NCI-H748 treated with DMSO at 0.1 percent for 48 hours (cell line): ENCODE measurements around the gene ASB2.

Experiments used
- DNase-seq: peaks from one replicate; lab custom pipeline; 2025; lab: John Stamatoyannopoulos, UW

ASB2 gene

GRCh38 chr14:93946541-93947090 is 29.8 kb downstream of the ASB2 start:
- no peak for DNase-seq

GRCh38 chr14:93946104-93946503 is 30.3 kb downstream of the ASB2 start:
- no peak for DNase-seq

GRCh38 chr14:93945070-93945399 is 31.3 kb downstream of the ASB2 start:
- no peak for DNase-seq

GRCh38 chr14:93944348-93945069 is 31.9 kb downstream of the ASB2 start:
- no peak for DNase-seq

- DNase-seq: no peak
These were observed 32.4 kb downstream of the ASB2 start for GRCh38 chr14:93943930-93944329.

GRCh38 chr14:93943052-93943451 is 33.3 kb downstream of the ASB2 start:
- no peak for DNase-seq

- DNase-seq: peak; percentile 94
These were observed 35.0 kb downstream of the ASB2 start for GRCh38 chr14:93941293-93941910.

GRCh38 chr14:93940437-93940836 is 35.9 kb downstream of the ASB2 start:
- DNase-seq: no peak

GRCh38 chr14:93939304-93940229 is 36.8 kb downstream of the ASB2 start:
- DNase-seq: peak; percentile 75

GRCh38 chr14:93938751-93939303 is 37.5 kb downstream of the ASB2 start:
- no peak for DNase-seq

- no peak for DNase-seq
These were observed 38.9 kb downstream of the ASB2 start for GRCh38 chr14:93937519-93937918.

GRCh38 chr14:93936926-93937325 is 39.4 kb downstream of the ASB2 start:
- DNase-seq: no peak

GRCh38 chr14:93936245-93936644 is 40.1 kb downstream of the ASB2 start:
- DNase-seq: peak; percentile 66

GRCh38 chr14:93935213-93935612 is 41.2 kb downstream of the ASB2 start:
- no peak for DNase-seq

- no peak for DNase-seq
These were observed 43.7 kb downstream of the ASB2 start for GRCh38 chr14:93932642-93933041.

- DNase-seq: no peak
These were observed 45.4 kb downstream of the ASB2 start for GRCh38 chr14:93930989-93931307.

GRCh38 chr14:93930296-93930988 is 45.9 kb downstream of the ASB2 start:
- no peak for DNase-seq

GRCh38 chr14:93929657-93930056 is 46.7 kb downstream of the ASB2 start:
- no peak for DNase-seq

- DNase-seq: no peak
These were observed 47.3 kb downstream of the ASB2 start for GRCh38 chr14:93929048-93929535.

GRCh38 chr14:93928184-93929047 is 48.0 kb downstream of the ASB2 start:
- DNase-seq: no peak

GRCh38 chr14:93927800-93928145 is 48.6 kb downstream of the ASB2 start:
- DNase-seq: no peak
